Measurements from ENCODE around the gene GJB4.
A peak's percentile ranks its signal among the peaks of the same experiment; 100 is the strongest.

Gene GJB4

DNA sequence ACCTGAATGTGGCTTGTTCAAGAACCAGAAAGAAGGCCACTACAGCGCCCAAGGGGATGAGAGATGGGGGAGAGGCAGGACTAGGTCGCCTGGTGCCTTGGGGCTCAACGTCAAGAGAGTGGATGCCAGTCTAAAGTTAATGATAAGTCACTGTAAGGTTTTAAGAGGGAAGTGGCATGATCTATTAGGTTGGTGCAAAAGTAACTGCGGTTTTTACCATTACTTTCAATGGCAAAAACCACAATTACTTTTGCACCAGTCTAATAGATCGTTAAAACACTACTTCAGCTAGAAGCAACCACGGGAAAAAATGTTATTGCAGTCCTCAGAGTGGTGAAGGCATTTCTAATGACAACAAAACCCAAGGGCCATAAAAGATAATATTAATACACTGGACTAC, 18.8 kb downstream of the GJB4 start:
- DNase-seq (ENCODE audit: low read depth in 2 of 2), result no peak

DNA sequence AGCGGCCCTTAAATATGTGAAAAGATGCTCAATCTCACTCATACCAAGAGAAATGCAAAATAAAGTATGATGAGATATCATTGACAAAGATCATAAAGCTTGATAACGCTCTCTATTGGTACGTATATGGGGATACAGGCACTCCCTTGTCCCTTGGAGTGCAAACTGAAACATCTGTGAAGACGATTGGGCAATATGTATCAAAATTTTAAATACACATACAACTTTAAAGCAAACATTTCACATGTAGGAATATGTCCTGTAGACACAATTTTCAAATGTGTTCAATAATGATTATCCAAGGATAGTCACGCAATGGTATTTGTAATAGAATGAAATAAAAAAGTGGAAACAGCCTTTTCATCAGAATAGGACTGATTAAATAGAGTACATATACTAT, 19.5 kb downstream of the GJB4 start:
- DNase-seq (ENCODE audit: low read depth in 2 of 2), result no peak

DNA sequence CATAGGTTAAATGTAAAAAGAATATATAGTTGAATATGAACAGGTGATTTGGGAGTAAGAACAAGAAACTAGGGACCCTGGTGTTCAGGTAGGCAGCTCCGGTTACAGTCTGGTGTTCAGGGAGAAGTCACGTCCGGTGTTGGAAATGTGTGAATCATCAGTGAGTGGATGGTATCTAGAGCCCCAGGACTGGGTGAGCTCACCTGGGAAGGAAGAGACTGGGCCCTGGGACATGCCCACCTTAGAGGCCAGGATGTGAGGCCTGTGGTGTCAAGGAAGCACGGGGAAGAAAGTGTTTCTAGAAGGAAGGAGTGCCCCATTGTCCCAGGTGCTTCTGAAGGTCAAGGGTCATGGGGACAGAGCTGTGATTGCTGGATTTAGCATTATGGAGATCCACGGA, 20.0 kb downstream of the GJB4 start:
- DNase-seq (ENCODE audit: low read depth in 2 of 2), result no peak

DNA sequence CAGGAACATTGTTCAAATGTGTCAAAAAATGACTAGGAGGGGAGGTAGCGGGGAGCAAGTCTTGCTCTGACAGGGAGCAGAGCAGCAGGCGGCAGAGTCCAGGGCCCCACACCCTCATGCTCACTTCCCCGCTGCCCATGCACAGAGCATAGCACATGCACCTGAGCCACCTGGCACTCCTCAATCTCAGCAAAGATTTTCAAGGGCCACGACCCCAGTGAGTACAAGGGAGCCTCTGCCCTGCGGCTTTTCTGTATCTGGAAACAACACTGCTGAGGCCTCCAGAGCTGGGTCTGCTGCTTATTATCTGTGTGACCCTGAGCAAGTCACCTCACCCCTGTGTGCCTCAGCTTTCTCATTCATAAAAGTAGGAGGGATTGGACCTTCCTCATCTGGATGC, 20.4 kb downstream of the GJB4 start:
- no peak for DNase-seq (ENCODE audit: low read depth in 2 of 2)

DNA sequence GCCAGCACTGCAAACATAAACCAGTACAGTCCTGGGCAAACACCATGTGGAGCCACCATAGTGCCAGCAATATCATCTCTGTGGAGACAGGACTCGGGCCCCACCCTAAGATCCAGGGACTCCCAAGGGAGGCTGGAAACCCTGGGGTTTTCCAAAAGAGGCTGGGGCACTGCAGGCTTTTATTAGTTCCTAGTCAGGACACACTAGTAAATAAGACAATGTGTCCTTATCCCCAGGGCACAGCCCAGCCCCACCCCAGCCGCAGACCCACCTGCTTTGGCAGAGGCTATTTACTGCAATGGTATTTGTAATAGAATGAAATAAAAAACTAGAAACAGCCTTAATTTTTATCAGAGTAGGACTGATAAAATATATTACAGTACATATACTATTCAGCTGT, 21.0 kb downstream of the GJB4 start:
- no peak for DNase-seq (ENCODE audit: low read depth in 2 of 2)

DNA sequence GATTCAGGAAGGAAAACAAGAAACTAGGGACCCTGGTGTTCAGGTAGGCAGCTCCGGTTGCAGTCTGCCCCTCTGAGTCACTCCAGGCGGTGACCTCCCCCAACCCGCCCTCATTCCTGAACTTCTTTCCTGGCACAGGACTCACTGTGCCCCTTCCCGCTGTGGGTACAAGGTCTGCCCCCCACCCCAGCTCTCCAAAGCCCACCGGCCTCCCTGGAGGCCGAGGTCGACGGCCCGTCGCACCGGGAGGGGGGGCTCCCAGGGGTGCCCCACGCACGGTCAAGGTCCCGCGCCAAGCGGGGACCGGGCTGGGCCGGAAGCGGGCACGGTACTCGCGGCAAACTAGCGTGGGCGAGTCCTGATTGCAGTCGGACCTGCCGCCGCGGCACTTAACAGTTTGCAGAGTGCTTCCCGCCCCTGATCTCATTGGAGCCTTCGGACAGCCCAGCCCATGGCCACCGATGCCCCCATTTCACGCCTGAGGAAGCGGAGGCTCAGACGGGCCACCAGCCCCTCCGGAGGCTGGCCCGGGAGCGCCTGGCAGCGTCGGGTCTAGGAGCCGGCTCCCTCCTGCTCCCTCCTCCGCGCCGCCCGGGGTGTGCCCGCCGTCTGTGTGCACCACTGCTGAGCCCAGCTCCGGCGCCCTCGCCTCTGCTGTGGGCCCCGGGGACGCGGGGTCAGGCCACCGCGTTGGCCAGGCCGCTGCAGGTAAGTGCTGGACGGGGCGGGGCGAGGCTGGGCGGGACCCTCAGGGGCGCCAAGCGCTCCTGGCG, 21.7 kb downstream of the GJB4 start, which contains the start of gene GJB3:
TSS of gene GJB3 (plus strand) at position 144 of the 773 bp plus-strand sequence. CDS start 3,549 bp downstream, outside the sequence.
- DNase-seq (ENCODE audit: low read depth in 2 of 2), result no peak

DNA sequence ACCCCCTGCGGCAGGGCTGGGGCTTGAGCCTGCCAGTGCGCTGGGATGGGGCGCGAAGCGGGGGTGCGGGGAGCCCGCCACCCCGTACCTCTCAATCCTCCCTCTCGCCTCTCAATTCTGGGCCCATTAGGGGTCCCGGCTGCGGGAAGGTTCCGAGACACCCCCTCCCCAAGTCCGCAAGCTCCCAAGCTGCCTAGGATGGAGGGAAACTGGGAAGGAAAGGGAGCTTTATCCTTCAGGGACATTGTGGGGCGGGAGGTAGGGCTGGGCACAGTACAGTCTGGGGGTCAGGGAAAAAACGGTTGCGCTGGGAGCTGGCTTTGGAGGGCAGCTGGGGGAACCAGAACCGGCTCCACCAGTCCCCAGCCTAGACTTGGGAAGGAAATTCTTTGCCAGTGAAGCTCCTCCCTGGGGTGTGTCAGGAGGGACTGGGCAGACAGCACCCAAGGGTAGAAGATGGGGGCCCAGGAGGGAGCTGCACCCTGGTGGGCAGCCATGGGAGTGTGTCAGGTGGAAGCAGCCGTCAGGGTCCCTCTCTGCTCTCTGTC, 22.4 kb downstream of the GJB4 start:
- no peak for DNase-seq (ENCODE audit: low read depth in 2 of 2)

DNA sequence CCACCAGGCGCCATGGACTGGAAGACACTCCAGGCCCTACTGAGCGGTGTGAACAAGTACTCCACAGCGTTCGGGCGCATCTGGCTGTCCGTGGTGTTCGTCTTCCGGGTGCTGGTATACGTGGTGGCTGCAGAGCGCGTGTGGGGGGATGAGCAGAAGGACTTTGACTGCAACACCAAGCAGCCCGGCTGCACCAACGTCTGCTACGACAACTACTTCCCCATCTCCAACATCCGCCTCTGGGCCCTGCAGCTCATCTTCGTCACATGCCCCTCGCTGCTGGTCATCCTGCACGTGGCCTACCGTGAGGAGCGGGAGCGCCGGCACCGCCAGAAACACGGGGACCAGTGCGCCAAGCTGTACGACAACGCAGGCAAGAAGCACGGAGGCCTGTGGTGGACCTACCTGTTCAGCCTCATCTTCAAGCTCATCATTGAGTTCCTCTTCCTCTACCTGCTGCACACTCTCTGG, 25.2 kb downstream of the GJB4 start:
- no peak for DNase-seq (ENCODE audit: low read depth in 2 of 2)

DNA sequence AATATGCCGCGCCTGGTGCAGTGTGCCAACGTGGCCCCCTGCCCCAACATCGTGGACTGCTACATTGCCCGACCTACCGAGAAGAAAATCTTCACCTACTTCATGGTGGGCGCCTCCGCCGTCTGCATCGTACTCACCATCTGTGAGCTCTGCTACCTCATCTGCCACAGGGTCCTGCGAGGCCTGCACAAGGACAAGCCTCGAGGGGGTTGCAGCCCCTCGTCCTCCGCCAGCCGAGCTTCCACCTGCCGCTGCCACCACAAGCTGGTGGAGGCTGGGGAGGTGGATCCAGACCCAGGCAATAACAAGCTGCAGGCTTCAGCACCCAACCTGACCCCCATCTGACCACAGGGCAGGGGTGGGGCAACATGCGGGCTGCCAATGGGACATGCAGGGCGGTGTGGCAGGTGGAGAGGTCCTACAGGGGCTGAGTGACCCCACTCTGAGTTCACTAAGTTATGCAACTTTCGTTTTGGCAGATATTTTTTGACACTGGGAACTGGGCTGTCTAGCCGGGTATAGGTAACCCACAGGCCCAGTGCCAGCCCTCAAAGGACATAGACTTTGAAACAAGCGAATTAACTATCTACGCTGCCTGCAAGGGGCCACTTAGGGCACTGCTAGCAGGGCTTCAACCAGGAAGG, 25.8 kb downstream of the GJB4 start:
- no peak for DNase-seq (ENCODE audit: low read depth in 2 of 2)

DNA sequence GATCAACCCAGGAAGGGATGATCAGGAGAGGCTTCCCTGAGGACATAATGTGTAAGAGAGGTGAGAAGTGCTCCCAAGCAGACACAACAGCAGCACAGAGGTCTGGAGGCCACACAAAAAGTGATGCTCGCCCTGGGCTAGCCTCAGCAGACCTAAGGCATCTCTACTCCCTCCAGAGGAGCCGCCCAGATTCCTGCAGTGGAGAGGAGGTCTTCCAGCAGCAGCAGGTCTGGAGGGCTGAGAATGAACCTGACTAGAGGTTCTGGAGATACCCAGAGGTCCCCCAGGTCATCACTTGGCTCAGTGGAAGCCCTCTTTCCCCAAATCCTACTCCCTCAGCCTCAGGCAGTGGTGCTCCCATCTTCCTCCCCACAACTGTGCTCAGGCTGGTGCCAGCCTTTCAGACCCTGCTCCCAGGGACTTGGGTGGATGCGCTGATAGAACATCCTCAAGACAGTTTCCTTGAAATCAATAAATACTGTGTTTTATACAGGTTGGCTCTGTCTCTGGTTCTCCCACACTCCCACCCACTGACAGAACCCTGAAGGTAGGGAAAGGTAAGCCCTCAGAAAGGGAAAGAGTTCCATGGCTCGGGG, 26.4 kb downstream of the GJB4 start:
- no peak for DNase-seq (ENCODE audit: low read depth in 2 of 2)

DNA sequence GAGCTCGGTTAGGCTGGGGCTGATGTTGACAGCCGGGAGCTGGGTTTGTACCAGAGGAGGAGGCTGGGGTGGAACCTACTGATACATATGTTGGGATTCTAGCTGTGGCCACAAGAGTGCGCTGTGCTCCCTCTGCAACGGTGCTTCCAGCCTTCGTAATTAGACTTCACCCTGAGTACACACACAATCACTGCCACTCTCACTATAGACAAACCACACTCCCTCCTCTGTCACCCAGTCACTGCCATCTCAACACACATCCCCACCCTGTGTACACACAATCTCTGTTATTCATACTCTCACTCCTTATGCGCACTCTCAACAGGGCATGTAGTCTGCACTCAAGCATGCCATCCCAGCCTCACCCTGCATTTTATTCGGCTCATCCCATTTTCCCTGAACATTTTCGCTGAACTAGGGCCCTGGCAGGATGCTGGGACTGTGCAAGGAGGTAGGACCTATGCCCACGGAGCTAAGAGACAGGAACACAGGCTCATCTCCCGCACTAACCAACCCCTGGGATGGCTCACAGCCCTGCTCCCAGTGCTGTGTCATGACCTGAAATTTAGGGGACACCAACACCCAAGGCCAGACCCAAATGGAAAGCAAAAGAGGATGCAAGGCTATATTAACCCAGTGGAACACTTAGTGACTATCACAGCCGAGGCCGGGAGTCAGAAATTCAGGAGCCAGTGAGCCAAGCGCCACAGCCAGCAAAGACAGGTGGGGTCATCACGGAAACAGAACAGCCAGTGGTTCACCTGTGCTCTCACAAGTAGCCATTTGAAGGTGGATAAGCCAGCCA, 27.2 kb downstream of the GJB4 start:
- DNase-seq (ENCODE audit: low read depth in 2 of 2), result peak; percentile 38 to 63

DNA sequence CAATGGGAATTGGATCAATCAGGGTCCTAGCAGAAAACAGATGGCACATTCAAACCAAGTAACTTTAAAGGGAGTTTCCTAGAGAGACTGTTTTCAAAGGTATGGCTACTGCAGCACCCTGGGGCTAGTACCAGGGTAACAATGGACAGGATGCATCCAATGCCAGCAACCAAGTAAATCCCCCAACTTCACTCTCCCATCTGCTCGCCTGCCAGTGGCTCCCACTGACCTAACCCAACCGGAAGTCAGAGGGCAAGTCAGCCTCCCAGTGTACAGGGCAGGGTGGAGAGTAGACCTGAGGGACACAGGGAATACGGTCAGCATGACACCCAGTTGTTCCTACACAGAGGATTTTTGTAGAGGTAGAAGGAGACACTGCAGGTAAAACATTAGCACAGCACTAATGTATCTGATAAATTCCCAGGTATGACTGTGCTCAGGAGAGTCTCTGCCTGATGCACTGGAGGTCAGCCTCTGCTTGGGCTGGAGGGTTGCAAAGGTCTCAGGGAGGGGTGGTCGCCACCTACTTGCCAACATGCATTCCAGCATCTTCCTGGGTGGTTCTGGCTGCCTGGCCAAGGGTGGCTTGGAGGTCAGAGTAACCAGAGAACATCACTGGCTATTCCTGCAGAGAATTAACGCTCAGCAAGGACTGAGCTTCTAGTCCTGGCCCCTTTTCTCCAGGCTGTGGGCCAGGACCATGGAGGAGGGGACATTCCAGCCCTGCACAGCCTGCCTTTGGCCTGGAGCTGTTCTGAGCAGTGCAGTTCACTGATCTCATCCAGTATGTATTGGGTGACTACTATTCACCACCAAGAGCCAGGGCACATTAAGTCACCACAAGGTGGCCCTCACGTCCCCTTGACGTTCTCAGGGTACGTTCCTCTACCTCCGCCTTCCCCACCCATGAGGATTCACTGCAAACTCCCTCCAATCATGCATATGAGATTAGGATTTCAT, 28.2 kb downstream of the GJB4 start:
- DNase-seq (ENCODE audit: low read depth in 2 of 2), result no peak

DNA sequence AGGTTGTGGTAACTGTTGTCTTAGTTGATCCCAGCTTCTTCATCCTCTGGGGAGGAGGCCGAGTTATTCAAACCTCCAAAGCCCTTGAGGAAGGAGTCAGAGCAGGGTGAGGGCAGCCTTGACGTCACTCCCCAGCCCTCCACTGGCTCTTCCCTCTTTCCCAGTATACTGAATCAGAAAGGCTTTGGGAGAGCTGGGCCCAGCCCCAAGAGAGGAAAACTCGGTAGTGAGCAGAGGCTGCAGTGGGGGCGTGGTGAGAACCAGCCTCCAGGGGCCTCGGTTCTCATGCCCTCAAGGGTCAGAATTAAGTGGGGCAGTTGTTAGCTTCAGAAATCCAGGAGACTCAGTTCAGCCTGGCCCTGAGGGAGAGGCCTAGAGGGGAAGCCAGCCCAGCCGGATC, 31.4 kb downstream of the GJB4 start:
- DNase-seq (ENCODE audit: low read depth in 2 of 2), result no peak

DNA sequence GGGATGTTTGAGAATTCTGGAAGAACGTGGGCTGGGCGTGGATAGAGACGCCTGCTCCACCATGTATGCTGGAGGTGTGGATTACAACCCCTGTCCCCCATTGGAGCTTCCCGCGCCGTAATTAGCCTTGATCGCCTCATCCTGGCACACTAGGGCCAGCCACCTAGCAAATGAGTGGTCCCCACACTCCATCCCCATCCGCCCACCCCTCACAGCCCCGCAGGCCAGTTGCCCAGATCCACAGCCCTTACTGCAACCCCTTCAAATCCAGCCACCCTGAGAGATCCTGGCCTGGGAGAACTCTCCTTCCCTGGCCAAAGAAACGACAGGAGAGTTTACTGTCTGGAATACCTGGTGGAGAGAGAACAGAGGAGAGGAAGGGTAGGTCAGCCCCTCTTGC, 32.9 kb downstream of the GJB4 start:
- no peak for DNase-seq (ENCODE audit: low read depth in 2 of 2)

DNA sequence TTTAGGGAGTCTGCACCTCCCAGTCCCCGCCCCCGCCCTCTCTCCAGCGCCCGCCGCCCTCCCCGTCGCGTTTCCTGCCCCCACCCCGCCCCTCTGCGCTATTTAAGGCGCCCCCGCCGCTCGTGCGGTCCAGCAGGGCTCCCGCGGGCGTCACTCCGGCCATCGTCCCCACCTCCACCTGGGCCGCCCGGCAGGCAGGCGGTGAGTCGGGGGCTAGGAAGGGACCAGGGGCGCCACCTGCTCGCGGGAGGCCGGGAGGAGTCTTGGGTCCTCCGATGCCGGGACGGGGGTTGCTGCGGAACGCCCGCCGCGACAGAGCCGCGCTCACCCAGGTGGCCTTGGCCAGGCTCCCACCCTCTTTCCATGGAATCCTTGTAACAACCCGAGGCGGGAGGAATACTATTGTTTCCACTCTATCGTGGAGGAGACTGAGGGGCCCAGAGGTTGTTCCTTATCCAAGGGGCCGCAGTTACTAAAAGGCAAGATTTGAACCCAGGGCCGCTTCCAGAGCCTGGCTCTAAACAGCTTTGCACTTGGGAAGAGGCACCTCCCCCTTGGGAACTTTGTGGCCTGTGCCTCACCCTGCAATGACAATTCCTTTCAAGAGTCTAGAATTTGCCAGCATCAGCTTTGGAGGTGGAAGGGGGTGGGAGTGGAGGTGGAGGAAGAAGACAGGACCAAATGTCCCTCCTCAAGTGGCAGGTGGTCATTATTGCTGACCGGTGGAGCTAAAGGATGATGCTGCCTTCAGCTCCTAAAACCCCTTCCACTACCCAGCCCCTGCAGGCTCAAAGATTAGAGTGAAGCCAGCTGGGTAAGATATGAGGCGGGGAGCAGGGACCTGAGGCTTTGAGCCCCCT, 33.6 kb downstream of the GJB4 start, which contains the start of gene GJA4:
TSS of gene GJA4 (plus strand) at position 132 of the 860 bp plus-strand sequence. CDS start 1,215 bp downstream, outside the sequence.
- no peak for DNase-seq (ENCODE audit: low read depth in 2 of 2)

DNA sequence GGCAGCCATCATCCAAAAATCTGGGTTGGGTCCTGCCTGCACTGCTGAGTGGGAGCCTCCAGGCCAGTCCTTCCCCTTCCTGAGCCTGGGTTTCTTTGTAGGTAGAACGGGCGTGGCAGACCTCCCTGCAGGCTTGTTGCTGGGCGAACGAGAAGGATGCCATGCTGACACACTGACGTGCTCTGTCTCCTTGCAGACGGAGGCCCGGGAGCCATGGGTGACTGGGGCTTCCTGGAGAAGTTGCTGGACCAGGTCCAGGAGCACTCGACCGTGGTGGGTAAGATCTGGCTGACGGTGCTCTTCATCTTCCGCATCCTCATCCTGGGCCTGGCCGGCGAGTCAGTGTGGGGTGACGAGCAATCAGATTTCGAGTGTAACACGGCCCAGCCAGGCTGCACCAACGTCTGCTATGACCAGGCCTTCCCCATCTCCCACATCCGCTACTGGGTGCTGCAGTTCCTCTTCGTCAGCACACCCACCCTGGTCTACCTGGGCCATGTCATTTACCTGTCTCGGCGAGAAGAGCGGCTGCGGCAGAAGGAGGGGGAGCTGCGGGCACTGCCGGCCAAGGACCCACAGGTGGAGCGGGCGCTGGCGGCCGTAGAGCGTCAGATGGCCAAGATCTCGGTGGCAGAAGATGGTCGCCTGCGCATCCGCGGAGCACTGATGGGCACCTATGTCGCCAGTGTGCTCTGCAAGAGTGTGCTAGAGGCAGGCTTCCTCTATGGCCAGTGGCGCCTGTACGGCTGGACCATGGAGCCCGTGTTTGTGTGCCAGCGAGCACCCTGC, 34.7 kb downstream of the GJB4 start:
- no peak for DNase-seq (ENCODE audit: low read depth in 2 of 2)

DNA sequence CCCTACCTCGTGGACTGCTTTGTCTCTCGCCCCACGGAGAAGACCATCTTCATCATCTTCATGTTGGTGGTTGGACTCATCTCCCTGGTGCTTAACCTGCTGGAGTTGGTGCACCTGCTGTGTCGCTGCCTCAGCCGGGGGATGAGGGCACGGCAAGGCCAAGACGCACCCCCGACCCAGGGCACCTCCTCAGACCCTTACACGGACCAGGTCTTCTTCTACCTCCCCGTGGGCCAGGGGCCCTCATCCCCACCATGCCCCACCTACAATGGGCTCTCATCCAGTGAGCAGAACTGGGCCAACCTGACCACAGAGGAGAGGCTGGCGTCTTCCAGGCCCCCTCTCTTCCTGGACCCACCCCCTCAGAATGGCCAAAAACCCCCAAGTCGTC, 35.2 kb downstream of the GJB4 start:
- DNase-seq (ENCODE audit: low read depth in 2 of 2), result no peak

DNA sequence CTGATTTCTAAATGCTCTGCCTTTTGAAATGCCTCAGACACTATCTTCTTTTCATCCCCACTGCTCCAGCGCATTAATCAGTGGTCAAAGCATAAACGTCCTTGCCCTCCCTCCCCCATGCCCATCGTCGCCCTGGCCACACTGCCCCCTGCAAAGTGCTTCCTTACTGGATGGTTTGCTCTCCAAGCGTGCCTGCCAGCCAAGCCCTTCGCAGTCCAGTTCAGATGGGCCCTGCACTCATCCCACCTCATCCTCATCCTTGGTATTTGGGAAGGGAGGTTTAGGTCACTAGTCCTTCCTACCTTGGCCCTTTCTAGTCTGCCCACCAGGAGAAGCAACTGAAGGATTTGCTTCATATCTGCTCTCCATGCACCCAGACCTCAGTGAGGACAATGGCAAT, 36.4 kb downstream of the GJB4 start:
- DNase-seq (ENCODE audit: low read depth in 2 of 2), result no peak

DNA sequence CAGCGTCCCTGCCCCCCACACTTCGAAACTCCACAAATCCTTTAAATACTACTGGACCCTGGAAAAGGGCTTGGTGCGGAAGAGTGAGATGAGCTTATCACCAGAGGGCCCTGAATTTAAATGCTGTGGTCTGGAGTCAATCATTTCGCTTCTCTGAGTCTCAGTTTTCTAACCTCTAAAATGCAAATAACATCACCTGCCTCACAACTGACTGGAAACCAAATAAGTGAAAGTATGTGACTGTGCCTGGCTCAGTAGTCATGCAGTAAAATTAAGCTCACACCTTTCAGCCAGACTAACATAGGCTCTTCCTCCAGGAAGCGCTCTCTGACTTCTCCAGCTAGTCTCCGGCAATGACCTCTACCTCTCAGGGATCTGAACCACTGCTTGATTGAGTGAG, 37.5 kb downstream of the GJB4 start:
- no peak for DNase-seq (ENCODE audit: low read depth in 2 of 2)
